ENCODE measurements around the gene GPR119.
"Not testable (repeated sequence)": the region's sequence is repeated elsewhere in the genome, so short reads cannot be mapped to it uniquely, and the experiment has no call there.

Gene GPR119

DNA sequence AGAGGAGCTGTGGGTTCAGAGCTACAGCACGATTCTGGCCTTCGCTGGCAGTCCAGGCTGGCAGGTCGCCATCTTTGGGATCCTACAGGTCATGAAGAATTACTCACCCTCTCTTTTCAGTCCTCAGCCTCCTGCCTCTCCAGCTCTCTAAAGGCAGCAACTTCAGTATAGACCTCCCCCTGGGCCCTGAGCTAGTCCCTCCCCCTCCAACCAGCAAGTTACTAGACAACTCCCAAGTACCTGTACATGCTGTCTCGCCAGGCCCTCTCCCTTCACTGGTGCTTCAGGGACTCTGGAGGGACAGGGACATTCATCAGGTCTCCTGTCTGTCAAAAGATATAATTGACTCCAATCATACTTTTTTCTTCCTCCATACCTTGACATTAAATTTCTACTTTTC lies at the start of gene GPR119:
Gene GPR119, minus strand, starts transcription at position 155 of the 400 bp plus-strand sequence. CDS start 227 bp downstream, outside the sequence.
- no peak for DNase-seq (ENCODE audit: low read depth, low spot score)

DNA sequence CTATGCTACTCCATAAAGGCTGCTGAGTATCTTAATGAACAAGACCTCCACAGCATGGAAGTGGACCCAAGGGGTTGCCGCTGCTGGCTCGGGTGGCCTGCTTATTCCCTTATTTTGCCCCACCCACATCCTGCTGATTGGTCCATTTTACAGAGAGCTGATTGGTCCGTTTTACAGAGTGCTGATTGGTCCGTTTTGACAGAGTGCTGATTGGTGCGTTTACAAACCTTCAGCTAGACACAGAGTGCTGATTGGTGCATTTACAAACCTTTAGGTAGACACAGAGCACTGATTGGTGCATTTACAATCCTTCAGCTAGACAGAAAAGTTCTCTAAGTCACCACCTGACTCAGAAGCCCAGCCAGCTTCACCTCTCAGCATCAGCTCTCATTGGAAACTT lies 43.8 kb upstream of the GPR119 start:
- not testable (repeated sequence) for DNase-seq (ENCODE audit: low read depth, low spot score)

DNA sequence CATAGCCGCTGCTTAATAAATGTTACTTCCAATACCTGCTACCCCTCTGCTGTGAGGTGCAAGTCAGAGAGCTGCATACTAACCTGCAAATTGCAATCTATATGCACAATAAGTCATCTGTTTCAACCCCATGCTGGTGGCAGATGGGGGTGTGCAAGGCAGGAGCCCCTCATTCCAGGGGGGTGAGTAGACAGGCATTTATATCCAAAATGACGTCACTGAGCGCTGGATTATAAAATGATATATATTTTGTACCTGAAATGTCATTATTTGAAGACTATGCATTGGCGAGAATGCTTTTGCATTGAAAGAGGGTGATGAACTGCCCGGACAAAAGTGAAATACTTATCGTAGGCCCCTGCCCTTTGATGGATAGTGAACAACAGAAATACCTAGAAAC lies 41.1 kb upstream of the GPR119 start:
- no peak for DNase-seq (ENCODE audit: low read depth, low spot score)

DNA sequence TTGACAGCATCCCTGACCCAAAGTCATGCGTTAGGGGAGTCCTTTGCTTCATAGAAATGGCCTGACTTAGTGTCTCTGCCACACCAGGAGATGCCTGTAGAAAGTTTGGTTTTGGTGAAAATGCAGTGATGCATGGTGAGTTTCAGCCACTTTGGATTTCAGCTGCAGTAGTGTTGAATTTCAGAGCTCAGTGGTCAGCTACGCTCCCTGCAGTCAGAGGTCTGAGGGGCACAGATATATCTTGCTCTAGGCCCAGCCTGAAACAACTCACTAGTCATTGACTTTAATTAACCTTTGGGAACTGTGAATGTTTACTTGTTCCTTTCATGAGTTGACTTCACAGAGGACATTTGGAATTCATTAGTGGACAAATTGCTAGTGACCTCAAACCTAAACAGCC lies 33.8 kb upstream of the GPR119 start:
- no peak for DNase-seq (ENCODE audit: low read depth, low spot score)

DNA sequence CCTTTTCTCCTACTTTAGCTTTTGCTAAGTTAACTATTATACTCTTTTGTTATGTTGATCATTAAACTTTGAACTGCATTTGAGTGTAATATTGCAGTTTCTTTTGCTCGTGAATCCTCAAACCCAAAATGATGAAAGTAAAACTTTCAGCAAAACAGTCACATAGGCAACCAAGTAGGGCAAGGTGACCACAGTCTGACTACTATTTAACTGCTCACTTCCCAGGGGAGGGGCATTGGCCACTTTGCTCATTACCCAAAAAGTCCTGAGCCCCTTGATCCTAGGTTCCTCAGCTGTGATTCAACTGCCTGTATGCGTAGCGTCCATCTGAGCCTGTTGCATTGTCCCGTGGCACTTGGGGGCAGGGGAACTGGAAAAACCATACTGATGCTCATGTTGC lies 33.3 kb upstream of the GPR119 start:
- DNase-seq (ENCODE audit: low read depth, low spot score) = no peak

DNA sequence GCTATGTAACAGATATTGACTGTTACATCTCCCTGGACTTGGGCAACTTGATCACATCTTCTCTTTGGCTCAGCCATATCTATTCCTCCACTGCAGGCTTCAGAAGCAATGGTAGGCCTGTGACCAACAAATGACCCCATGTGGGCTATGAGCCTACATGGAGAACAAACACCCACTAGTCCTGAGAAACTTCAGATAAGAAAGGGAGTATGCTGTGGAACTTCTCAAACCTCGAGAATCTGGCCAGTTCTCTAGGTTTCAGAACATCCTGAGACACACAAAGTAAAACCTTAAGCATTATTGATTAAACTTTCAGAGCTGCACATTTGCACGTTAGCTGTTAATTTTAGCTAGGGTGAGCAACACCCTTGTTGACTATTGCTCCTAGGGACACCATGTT lies 32.6 kb upstream of the GPR119 start:
- DNase-seq (ENCODE audit: low read depth, low spot score) = no peak

DNA sequence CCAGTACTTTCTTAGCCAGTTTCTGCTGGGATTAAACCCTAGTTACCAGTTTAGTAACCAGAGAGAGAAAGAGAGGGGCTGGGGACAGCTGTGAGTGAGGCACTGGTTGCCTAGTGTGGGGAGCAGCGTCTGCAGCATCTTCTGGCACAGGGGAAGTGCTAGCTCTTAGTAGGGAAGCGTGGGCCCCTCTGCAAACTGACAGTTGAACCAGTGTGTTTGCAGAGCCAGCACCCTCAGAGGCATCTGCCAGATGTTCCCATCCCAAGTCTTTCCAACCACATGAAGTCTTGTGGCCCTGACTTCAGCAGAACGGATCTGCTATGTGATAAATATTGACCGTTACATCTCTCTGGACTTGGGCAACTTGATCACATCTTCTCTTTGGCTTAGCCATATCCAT lies 31.3 kb upstream of the GPR119 start:
- DNase-seq (ENCODE audit: low read depth, low spot score) = no peak

DNA sequence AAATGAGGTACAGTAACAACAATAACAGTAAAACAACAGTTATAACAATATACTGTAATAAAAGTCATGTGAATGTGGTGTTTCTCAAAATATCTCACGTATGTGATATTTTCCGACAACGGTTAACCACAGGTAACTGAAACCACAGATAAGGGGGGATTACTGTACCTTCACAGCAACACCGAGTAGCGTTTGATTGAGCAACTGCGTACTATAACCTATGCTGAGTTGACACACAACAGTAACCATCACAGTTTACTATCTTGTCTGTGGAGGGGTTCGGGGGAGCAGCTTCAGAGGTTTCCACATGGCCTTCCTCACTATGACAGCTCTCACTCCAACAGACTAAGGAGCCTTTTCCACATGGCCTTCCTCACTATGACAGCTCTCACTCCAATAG lies 29.7 kb upstream of the GPR119 start:
- DNase-seq (ENCODE audit: low read depth, low spot score) = no peak

DNA sequence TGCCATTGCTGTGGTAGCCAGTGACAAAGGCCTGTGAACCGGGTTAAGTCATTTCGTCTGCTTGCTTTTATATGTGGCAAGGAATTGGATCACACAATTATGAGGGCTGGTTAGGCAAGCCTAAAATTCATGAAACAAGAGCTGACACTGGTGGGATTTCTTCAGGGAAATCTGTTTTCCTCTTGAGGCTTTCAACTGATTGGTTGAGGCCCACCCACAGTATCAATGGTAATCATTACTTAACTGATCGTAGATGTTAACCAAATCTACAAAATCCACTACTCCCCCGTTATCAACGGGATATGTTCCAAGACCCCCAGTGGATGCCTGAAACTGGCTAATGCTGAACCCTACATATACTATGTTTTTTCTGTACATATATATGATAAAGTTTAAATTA lies 29.3 kb upstream of the GPR119 start:
- DNase-seq (ENCODE audit: low read depth, low spot score) = no peak

DNA sequence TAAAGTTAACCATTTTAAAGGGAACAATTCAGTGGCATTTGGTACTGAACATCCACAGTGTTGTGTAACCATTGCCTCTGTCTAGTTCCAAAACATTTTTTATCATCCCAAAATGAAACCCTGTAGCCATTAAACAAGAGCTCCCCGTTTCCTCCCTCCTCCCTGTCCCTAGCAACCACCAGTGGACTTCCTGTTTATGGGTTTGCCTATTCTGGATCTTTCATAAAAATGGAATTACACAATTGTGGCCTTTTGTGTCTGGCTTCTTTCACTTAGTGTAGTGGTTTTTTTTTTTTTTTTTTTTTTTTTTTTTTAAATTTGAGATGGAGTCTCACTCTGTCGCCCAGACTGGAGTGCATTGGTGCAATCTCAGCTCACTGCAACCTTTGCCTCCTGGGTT lies 27.9 kb upstream of the GPR119 start:
- no peak for DNase-seq (ENCODE audit: low read depth, low spot score)

DNA sequence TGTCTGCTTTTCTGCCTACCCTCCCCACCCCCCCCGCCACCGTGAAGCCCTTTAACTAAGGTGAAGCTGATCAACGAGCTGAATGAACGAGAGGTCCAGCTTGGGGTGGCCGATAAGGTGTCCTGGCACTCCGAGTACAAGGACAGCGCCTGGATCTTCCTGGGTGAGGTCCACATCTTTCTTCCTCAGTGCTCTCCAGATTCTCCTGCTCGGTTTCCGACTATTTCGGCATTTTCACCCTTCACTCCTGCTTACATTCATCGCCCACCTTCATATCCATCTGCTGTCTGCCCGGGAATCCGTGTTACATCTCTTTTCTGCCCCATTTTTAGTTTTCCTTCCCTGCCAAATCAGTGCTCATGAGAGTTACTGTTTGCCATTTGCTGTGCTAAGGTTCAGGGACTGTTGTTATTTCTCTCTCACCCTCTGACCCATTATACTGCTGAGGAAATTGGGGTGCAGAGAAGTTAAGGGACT lies 16.8 kb upstream of the GPR119 start:
- DNase-seq (ENCODE audit: low read depth, low spot score) = no peak

DNA sequence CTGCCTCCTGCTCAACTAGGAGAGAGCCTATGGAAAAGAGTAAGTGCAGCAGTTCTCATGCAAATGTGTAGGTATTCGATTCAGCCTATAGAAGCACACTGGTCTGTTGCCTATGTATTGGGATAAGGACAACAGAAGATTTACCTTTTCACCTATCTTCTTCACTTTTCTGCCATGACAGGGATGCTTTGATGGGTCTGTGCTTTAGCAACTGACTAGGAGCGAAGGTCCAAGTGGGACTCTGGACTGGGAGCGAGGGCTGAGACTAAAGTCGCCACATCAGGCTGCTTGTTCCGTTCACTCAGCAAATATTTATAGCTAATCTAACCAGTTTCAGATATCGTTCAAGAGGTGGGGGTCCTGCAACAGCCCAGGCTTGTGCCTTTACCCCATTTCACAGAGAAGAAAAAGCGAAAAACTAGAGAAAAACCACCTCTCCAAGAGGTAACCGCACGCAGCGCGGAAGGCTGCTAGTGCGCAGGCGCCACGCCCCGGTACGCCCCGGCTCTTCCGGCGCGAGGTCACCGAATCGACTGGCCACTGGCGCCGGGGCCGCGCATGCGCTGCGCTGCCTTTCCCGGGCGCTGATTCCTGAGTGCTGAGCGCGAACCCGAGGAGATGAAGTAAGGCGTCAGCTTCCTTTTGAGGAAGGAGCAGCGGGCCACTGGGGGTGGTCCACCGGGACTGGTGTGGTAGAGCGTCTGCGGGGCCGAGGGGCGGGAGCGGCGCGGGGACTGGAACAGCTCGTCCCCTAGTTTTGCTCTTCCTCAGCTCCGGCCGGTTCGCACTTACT lies 16.1 kb upstream of the GPR119 start, which contains the start of gene RBMX2:
Gene RBMX2, plus strand, starts transcription at position 573 of the 793 bp plus-strand sequence. Its CDS starts 46 bp downstream, at position 619.
- no peak for DNase-seq (ENCODE audit: low read depth, low spot score)

DNA sequence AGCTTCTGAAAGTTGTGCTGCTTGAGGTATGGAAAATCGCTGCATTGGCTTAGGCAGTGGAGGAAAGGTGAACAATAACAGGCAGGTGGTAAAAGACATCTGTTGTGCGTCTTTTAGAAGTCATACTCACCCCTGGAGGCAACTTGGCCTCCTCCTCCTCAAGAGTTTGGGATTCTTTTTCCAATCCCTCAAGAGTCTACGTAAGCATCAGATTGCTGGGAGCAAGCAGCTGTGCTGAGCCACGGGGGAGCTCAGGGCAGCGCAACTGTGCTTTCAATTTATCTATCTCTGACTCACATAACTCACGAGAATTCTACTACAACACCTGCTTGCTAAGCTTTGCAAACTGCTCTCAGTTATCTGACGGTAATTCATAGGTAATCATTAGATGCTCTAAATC lies 9.9 kb upstream of the GPR119 start:
- no peak for DNase-seq (ENCODE audit: low read depth, low spot score)

DNA sequence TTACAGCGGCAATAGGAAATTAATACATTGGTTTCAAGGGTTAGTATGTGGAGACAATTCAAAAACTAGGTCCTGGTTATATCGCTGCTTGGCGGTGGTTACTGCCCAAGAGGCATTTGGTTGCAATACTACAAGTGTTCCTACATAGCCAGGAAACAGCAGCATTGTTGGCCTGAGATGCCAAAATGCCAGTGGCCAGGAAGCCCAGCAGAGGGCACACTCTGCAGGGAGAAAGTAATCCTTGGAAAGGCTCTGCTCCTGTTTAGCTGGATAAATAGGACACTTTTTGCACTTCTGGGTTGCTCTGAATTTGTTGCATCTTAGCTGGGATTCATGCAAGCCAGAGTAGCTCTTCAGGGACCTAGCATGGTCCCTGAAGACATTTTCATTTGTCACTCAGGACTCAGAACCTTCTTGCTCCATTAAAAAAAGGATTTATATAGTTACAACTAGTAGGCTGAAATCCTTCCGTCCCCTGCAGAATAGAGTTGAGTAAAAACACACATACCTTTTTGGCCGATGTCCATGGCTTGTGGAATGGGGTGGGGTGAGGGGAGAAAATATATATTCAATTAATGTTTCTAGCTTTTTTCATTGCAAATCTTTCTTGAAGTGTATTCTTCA lies 8.1 kb upstream of the GPR119 start:
- no peak for DNase-seq (ENCODE audit: low read depth, low spot score)

DNA sequence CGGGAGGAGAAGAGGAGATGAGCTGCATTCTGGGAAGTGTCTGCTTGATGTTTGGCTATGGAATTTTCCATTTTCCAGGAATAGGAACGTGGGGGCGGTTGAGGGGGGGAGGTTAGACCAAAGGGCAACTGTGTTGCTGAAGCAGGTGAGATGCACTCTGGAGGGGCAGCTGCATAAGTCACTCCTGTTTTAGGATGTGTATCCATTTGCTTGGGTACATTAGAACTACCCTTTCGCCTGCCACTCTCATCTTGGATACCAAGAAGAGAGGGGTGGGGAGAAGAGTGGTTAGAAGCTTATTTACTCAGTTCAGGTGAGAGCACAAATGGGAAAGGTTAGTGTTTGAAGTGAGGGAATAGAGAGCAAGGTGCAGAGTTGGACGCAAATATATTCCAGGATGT lies 934 bp upstream of the GPR119 start:
- DNase-seq (ENCODE audit: low read depth, low spot score) = no peak

DNA sequence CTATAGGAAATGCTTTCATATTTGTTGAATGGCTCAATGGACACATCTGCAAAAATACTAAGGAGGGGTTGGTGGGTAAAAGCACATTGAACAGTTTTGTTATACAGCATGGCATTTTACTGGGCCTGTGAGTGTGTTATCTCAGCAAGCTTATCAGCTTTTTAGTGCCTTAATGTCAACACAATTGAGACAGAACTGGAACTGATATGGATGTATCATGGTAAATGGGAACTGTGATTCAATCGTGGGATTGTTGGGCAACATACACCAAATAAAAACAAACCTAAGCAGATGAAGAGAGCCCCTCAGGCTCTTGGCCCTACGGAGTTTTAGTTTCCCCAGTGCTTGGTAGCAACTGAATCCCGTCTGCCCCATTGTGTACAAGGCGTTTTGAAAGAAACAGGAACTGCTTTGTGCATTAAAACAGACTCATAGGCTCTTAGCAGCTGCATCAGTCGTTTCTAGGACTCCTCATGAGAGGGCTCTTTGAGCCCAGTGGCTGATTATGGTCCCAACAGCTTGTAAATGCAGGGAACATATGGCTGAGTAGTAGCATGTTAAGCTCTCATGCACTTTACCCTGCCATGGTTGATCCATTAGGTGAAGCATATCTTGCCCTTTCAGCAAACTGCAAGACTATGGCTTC lies 7.3 kb downstream of the GPR119 start:
- no peak for DNase-seq (ENCODE audit: low read depth, low spot score)

DNA sequence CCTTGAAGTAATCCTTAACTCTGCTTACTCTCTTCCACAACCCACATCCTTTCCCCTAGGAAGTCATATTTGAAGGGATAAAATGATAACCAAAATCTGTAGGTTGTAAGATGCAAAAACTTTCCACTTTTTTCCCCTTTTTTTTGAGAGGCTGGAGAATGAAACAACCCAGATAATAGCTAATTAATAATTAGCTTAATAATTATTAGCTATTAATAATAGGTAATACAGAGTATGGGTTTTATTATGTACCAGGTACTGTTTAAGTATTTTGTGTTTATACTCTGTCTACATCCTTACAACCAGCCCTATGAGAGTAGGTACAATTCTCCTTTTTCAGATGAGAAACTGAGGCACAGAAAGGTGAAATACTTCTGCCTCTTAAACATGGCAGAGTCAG lies 9.4 kb downstream of the GPR119 start:
- DNase-seq (ENCODE audit: low read depth, low spot score) = no peak

DNA sequence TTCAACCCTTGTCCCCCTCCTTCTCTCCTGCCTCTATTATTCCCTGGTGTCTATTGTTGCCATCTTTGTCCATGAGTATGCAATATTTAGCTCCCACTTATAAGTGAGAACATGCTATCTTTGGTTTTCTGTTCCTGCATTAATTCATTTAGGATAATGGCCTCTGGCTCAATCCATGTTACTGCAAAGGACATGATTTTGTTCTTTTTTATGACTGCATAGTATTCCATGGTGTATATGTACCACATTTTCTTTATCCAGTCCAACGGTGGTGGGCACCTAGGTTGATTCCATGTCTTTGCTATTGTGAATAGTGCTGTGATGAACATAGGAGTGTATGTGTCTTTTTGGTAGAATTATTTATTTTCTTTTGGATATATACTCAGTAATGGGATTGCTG lies 33.4 kb downstream of the GPR119 start:
- DNase-seq (ENCODE audit: low read depth, low spot score) = not testable (repeated sequence)

DNA sequence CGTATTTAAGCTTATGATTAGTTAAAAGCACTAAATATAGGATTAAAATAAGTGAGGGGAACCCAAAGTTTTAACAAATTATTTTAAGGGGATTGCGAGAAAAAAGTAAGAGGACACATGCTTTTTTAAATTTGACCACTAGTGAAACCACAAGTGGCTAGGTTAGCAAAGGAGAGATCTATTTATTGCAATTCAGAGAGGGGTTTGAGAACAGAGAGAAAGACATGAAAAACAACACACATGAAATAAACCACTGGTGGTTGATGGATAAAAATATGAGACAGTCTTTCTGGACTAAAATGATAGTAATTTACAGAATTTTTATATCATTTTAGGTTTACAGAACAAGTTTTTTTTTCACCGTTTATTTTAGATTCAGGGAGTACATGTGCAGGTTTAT lies 33.9 kb downstream of the GPR119 start:
- no peak for DNase-seq (ENCODE audit: low read depth, low spot score)

DNA sequence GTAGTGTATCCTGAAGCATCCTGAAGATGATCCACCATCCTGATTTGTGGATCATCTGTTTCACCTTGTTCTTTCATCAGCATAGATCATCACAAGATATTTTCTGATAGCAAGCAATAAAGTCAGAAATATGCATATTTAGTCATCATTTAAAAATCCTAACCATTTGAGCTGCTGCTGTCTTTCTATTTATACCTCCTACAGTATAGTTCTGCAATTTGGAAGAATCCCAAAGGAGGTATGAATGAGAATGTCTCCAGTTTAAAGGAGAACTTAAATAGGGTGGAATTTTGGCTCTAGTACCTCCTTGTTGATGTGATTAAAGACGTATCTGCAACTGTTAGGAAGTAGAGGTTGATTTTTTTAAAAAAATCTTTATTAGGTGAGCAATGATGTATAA lies 38.2 kb downstream of the GPR119 start:
- no peak for DNase-seq (ENCODE audit: low read depth, low spot score)

DNA sequence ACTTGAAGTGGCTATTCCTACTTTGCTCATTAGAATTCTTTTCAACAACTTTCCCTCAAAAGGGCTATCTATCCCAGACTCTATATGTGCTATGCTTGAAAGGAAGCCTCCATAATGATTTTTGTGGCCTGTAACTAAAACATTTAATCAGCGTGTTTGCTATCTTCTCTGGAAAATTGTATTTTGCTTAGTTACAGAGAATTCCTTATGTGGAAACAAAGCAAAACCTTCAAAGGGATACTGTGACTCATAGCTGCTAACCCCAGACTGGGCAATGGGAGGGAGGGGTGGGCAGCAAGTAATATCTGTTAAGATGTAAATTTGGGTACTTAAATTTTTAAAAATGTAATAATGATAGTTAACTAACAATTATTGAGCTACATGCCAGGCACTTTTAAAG lies 42.1 kb downstream of the GPR119 start:
- no peak for DNase-seq (ENCODE audit: low read depth, low spot score)

DNA sequence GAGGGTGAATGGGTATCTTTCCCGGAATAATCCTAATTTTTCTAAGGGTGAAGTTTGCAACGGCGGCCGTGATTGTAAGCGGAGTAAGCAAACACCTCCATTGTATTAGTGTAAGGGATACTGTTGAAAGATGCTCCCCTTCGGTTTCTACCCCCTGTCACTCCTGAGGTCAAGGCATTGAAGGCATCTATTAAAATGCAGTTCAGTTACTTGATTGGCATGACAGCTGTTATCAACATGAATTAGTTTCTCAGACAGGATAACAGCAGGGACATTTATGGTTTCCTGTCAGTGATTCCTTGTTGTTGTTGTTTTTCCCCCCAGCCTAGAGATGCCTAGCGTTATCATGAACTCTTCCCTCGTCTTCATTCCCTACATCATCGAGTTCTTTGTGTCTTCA lies 45.2 kb downstream of the GPR119 start:
- no peak for DNase-seq (ENCODE audit: low read depth, low spot score)

Measured in iPS DF 19.7 (cell line).